Endothelial cell of umbilical vein (primary cell): Measurements from ENCODE around the gene BTBD17. TPM values are rescaled to one million over a fixed set of nuclear protein-coding genes. Genes with fewer than 3 reads are reported as not detected.

Experiments used
- BruUV-seq: library from RNA; stranded (reverse); fragments of 400-500 nt; replicated peaks from 2 replicates; lab custom pipeline; 2021; lab: Mats Ljungman, UMichigan
- CTCF ChIA-PET: fragments of 300-600, 350-600 bp; sonication (Branson Sonifier 250); formaldehyde crosslinking; loops from one replicate; lab custom pipeline; 2021; ENCODE audit warnings: antibody characterized with exemption, inconsistent platforms; lab: Charles Lee
- POLR2A ChIA-PET: fragments of 300-600, 350-600 bp; sonication (Branson Sonifier 250); formaldehyde crosslinking; loops from one replicate; lab custom pipeline; 2021; ENCODE audit warnings: antibody characterized with exemption, inconsistent platforms; lab: Charles Lee
- DNase-seq: peaks from one replicate; pipeline ENCODE4 v3.0.0-alpha.2; 2011; ENCODE audit warnings: low read depth, low spot score
- FAIRE-seq: peaks from 2 replicates; lab custom pipeline; 2011; peaks lifted over from hg19 to GRCh38; lab: Jason Lieb, UNC
- H2AFZ ChIP-seq: 2 replicates; pipeline ENCODE4 v1.6.0; 2012; ENCODE audit warnings: low read depth, low read length, control low read depth, inconsistent platforms
- H3K27ac ChIP-seq: 2 replicates; pipeline ENCODE4 v1.5.1; 2011; ENCODE audit warnings: low read depth, mild to moderate bottlenecking, control low read depth, low read length, moderate library complexity; ENCODE audit not compliant: insufficient read depth
- H3K27me3 ChIP-seq, 2 experiments: 2 replicates each; pipeline versions ENCODE4 v1.6.0 to v1.6.1; 2011; ENCODE audit warnings: low read length in 2 of 2, mixed read lengths in 1 of 2; ENCODE audit not compliant: control insufficient read depth in 2 of 2, insufficient read depth in 2 of 2
- H3K36me3 ChIP-seq, 2 experiments: 2 replicates in 1 of 2; 3 replicates in 1 of 2; pipeline ENCODE4 v1.5.1; 2011; ENCODE audit warnings: low read length in 2 of 2, mild to moderate bottlenecking in 1 of 2, moderate library complexity in 1 of 2; ENCODE audit not compliant: control insufficient read depth in 2 of 2, insufficient read depth in 2 of 2; ENCODE audit errors: extremely low read depth in 1 of 2
- H3K4me1 ChIP-seq: 3 replicates; pipeline ENCODE4 v1.5.1; 2011; ENCODE audit warnings: mild to moderate bottlenecking, low read length; ENCODE audit not compliant: control insufficient read depth, insufficient read depth; ENCODE audit errors: extremely low read depth
- H3K4me2 ChIP-seq: 2 replicates; pipeline ENCODE4 v1.6.1; 2011; ENCODE audit warnings: low read length, control low read depth, mixed read lengths; ENCODE audit not compliant: insufficient read depth
- H3K4me3 ChIP-seq, 3 experiments: fragments of 200-600 bp in 1 of 3; sonication (generic), shearing (Covaris generic) in 1 of 3; replicated peaks in 1 of 3; 2 replicates each; pipeline ENCODE4 v1.5.1; 2011 to 2016; ENCODE audit warnings: control low read depth in 3 of 3, low read length in 3 of 3, mild to moderate bottlenecking in 2 of 3, inconsistent platforms in 1 of 3, low read depth in 1 of 3, moderate library complexity in 1 of 3; ENCODE audit not compliant: insufficient read depth in 1 of 3
- H3K79me2 ChIP-seq: 2 replicates; pipeline ENCODE4 v1.6.0; 2012; ENCODE audit warnings: low read length, inconsistent platforms; ENCODE audit not compliant: control insufficient read depth, insufficient read depth
- H3K9ac ChIP-seq: replicated peaks from 2 replicates; pipeline ENCODE3; 2011; ENCODE audit warnings: low read length, control low read depth; ENCODE audit not compliant: insufficient read depth; ENCODE audit errors: extremely low read depth
- H3K9me1 ChIP-seq: replicated peaks from 3 replicates; pipeline ENCODE4 v1.6.0; 2011; ENCODE audit warnings: mild to moderate bottlenecking, low read length; ENCODE audit not compliant: control insufficient read depth, insufficient read depth; ENCODE audit errors: extremely low read depth
- H3K9me3 ChIP-seq: replicated peaks from 2 replicates; pipeline ENCODE4 v1.5.1; 2012; ENCODE audit warnings: low read length, inconsistent platforms; ENCODE audit not compliant: control insufficient read depth, insufficient read depth
- H4K20me1 ChIP-seq: replicated peaks from 2 replicates; pipeline ENCODE3; 2011; ENCODE audit warnings: mild to moderate bottlenecking, low read length; ENCODE audit not compliant: control insufficient read depth, insufficient read depth; ENCODE audit errors: extremely low read depth
- CTCF ChIP-seq, 2 donors: IDR thresholded peaks; 1 replicate in 1 of 2; 2 replicates in 1 of 2; pipeline ENCODE4 v1.5.1; 2011; ENCODE audit warnings: low read length in 2 of 2, mild to moderate bottlenecking in 2 of 2, moderate library complexity in 2 of 2, control low read depth in 1 of 2, inconsistent platforms in 1 of 2, low read depth in 1 of 2; ENCODE audit not compliant: insufficient read depth in 1 of 2; ENCODE audit errors: extremely low read depth in 1 of 2
- EZH2 ChIP-seq: IDR thresholded peaks from 2 replicates; pipeline ENCODE4 v1.6.1; 2012; ENCODE audit warnings: borderline replicate concordance, low read depth, mild to moderate bottlenecking, moderate library complexity, low read length, inconsistent platforms; ENCODE audit not compliant: severe bottlenecking
- FOS ChIP-seq: IDR thresholded peaks from 2 replicates; pipeline ENCODE4 v1.6.1; 2011; ENCODE audit warnings: mild to moderate bottlenecking, low read length, moderate library complexity, borderline replicate concordance; ENCODE audit not compliant: insufficient read depth
- GATA2 ChIP-seq: IDR thresholded peaks from 2 replicates; pipeline ENCODE4 v1.7.0; 2011; ENCODE audit warnings: low read depth, mild to moderate bottlenecking, moderate library complexity, mixed read lengths, low read length; ENCODE audit not compliant: insufficient read length, insufficient read depth
- JUN ChIP-seq: IDR thresholded peaks from 2 replicates; pipeline ENCODE4 v1.6.1; 2011; ENCODE audit warnings: borderline replicate concordance, low read depth; ENCODE audit not compliant: insufficient read length, insufficient read depth
- MAX ChIP-seq: IDR thresholded peaks from 2 replicates; pipeline ENCODE4 v1.6.1; 2011; ENCODE audit not compliant: insufficient read depth, insufficient read length
- MYC ChIP-seq: IDR thresholded peaks from one replicate; pipeline ENCODE4 v1.6.1; 2011; ENCODE audit warnings: mild to moderate bottlenecking, low read depth, low read length
- POLR2A ChIP-seq: IDR thresholded peaks from 2 replicates; pipeline ENCODE4 v1.6.1; 2012; ENCODE audit warnings: low read depth, mild to moderate bottlenecking, control low read depth, low read length
- POLR2AphosphoS5 ChIP-seq: IDR thresholded peaks from 2 replicates; pipeline ENCODE4 v1.6.1; 2012; ENCODE audit warnings: low read depth, mild to moderate bottlenecking, control low read depth, low read length, moderate library complexity; ENCODE audit not compliant: insufficient read depth
- dilution Hi-C: fragments of 300-500 bp; cut with MboI; formaldehyde crosslinking; loops from one replicate; pipeline ENCODE4 v1.15.0; 2019; ENCODE audit warnings: low sequenced_read_pairs; ENCODE audit not compliant: extremely low pct_ligation_motif_present
- intact Hi-C: fragments of 100-400 bp; cut with micrococcal nuclease; formaldehyde crosslinking; loops from one replicate; pipeline ENCODE4 v1.10.0; 2022
- polyA plus RNA-seq, 4 experiments: library from polyadenylated mRNA; depleted of rRNA in 3 of 4; stranded (reverse) in 3 of 4; unstranded in 1 of 4; fragments of >200 nt; gene quantifications; 2 replicates each; pipeline versions ENCODE4 v1.2.1 to v1.2.3, GENCODE V29; 2011 to 2012; ENCODE audit warnings: missing spikeins in 1 of 4
- total RNA-seq: library from RNA; stranded (reverse); gene quantifications from 2 replicates; pipeline ENCODE4 v1.2.3, GENCODE V29; 2021

The BTBD17 gene
- total and polyA plus RNA-seq, 2 donors (not counting 3 experiments of a cell fraction or from before 2014, with no cell fraction given), result not detected

DNA sequence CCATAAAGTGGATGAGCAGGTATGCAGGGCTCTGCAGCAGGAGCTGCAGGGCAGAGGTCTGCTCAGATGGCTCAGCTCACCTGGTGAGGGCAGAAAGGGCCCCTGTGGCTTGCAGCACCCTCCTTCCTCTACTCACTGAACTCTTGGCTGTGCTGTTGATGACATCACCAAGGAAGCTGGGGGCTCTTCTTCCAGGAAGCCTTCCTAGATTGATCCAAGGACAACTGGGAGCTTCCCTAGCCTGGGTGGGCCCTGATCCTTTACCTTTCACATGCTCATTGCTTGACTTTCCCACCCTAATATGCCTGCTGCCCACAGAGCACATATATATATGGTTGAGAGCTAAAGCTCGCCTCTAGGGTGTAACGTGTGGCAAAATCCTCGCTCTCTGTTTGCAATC lies 33.2 kb downstream of the BTBD17 start:
- dilution Hi-C loops (no loop called here), intact Hi-C loops (no loop called here)
- Histone ChIP-seq H3K4me3 (no peak overlapping the region), H3K9me3 (no peaks in the 10 kb centered on the region), H3K27ac (no peak overlapping the region), H3K27me3 (peaks cover 0 to 4% of the 10 kb centered on the region in 2 experiments), H3K79me2 (no peaks in the 10 kb centered on the region), H3K4me1 (peaks cover 2% of the 10 kb centered on the region), H3K9me1 (no peaks in the 10 kb centered on the region), H3K36me3 (no peaks in the 10 kb centered on the region), H3K9ac (no peak overlapping the region), H4K20me1 (no peaks in the 10 kb centered on the region), H3K4me2 (no peak overlapping the region), H2AFZ (no peak overlapping the region)
- ChIA-PET CTCF (interaction anchor here (1.4 to 2.7 kb wide), 2 partner anchors 28 to 40 kb away, joined by 5 to 8 read pairs; partner anchors contain the start of gene GPR142), POLR2A (no interaction called here)
- TF ChIP-seq MYC, result no peak
- no peak for TF ChIP-seq CTCF (IDR thresholded peaks at IDR 0.05; ENCODE audit: extremely low read depth in 1 of 2, insufficient read depth in 1 of 2, low read depth in 1 of 2, low read length in 2 of 2)
- no TSS peak for BruUV-seq
- no peak for DNase-seq
- no peak for FAIRE-seq

DNA sequence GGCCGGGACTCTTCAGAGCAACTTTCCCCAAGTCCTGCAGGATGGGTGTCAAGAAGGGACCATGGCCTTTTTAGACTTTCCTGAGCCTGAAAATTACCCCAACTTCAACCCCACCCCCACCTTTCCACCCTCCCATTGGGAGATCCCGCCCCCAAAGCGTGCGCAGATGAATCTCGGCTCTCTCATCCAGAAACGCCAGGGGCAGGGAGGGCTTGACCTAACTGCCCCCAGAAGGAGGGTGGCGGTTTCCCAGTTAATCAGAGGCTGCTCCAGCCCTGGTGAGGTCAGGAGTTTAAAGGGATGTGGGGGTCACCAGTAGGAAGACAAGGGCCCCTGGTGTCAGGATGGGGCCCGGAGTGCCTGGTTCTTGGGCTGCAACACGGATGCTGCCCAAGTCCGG lies 35.2 kb downstream of the BTBD17 start:
- H3K27me3 ChIP-seq, result peaks cover 0 to 4% of the 10 kb centered on the region in 2 experiments
- H3K9ac ChIP-seq, result no peak overlapping the region
- no peaks in the 10 kb centered on the region for H3K9me3 ChIP-seq
- no peak overlapping the region for H3K4me2 ChIP-seq
- H3K4me3 ChIP-seq, result no peak overlapping the region
- H3K4me1 ChIP-seq, result peaks cover 2% of the 10 kb centered on the region
- no peaks in the 10 kb centered on the region for H3K9me1 ChIP-seq
- intact Hi-C loops (no loop called here), dilution Hi-C loops (no loop called here)
- POLR2A ChIA-PET, result interaction anchor here (0.6 kb wide), 1 partner anchor 265 kb away, joined by 3 read pairs; no protein-coding TSS in a partner anchor
- H3K27ac ChIP-seq, result no peak overlapping the region
- no peaks in the 10 kb centered on the region for H3K36me3 ChIP-seq
- CTCF ChIA-PET, result interaction anchor here (2.7 kb wide), 1 partner anchor 26 kb away, joined by 8 read pairs; no protein-coding TSS in a partner anchor
- TF ChIP-seq MYC, result no peak
- no peak for TF ChIP-seq GATA2
- TF ChIP-seq MAX, result no peak
- no peak for TF ChIP-seq POLR2A
- peak; percentile 5 for TF ChIP-seq EZH2
- no peak for TF ChIP-seq JUN
- TF ChIP-seq POLR2AphosphoS5, result no peak
- TF ChIP-seq FOS, result no peak
- TF ChIP-seq CTCF (IDR thresholded peaks at IDR 0.05; ENCODE audit: extremely low read depth in 1 of 2, insufficient read depth in 1 of 2, low read depth in 1 of 2, low read length in 2 of 2), result no peak
- H2AFZ ChIP-seq, result no peak overlapping the region
- no peak for FAIRE-seq
- no peaks in the 10 kb centered on the region for H3K79me2 ChIP-seq
- DNase-seq, result no peak
- no TSS peak for BruUV-seq
- H4K20me1 ChIP-seq, result no peaks in the 10 kb centered on the region
